HuH-7 (cell line): ENCODE data around the gene ZSCAN10.
A peak's percentile ranks its signal among the peaks of the same experiment; 100 is the strongest.

Experiments
- DNase-seq: peaks from one replicate; pipeline ENCODE4 v3.0.0; 2011; ENCODE audit warnings: low spot score

Gene ZSCAN10

DNA sequence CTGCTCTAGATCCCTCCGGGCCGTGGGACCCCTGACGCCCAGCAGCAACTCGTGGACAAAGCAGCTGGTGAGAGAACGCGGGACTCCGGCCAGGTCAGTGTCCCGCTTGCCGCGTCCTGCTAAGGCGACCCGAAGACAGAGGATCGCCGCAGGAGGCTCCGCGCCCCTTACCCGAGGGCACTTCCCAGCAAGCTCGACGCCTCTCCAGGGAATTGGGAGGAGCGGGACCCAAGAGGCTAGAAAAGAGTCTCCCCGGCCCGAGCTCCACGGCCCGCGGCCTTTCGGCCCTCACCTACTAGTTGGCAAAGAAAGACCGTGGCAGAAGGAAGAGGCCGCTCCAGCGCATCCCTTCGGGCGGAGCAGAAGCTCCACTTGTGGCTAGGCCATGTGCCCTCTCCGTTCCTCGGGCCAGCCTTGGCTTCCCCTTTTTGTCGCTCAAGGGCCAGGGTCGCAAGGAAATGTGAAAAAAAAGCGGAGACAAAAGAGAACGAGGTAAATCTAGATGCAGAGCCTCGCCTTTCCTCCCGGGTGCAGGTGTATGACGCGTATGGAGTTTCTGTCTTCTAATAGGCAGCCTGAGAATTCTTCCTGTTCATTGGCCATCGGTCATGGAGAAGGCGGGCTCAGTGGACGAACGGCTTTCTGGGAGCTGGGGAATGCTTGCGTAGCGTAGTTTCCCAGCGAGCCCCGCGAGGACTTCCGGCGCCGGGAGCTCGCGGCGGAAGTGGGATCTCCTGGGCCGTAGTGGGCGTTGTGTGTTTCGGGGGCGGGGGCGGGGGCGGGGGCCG is 35.4 kb upstream of the ZSCAN10 start, which contains the start of gene ZNF213:
Gene ZNF213, plus strand, starts transcription at position 692 of the 788 bp plus-strand sequence. CDS start 2,252 bp downstream, outside the sequence.
- peak; percentile 94 for DNase-seq

DNA sequence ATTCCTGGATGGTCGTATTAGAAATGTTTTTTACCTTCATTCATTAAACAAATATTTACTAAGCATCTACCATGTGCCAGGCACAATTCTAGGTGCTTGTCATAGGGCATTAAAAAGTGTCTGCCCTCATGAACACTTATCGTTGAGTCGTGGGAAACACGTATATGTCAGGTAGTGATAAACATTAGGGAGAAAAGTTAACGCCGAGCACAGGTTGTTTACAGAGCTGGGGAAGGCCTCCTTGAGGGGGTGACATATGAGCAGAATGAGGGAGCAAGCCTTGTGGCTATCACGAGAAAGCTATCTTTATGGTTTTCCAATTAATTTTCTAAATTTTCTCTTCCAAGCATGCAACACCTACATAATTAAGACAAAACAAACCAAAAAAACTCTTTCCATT is 34.8 kb upstream of the ZSCAN10 start:
- DNase-seq: no peak

DNA sequence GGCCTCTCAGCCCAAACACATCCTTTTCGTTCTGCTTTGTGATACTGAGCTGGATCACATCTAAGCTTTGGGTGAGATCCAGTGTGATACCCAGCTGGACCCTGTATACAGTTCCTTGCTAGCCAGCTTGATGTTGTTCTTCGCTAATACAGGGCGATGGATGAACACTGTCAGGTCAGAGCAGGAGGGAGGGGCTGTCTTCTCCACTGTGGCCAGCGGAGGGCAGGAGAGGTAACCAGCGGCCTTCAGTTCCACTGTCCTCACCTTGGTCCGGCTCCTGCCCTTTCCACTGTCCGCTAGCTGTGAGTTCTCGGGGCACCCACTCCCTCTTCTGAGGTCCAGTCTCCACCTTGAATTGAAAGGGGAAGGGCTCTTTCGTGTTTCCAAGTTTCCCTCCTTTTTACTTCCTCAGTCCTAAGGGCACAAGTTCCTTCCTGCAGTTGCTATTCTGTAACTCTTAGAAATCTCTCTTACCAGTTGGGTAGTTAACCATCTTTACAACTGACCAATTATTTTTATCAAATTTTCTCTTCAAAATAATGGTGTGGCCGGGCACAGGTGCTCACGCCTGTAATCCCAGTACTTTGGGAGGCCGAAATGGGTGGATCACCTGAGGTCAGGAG is 32.8 kb upstream of the ZSCAN10 start:
- peak; percentile 52 for DNase-seq

DNA sequence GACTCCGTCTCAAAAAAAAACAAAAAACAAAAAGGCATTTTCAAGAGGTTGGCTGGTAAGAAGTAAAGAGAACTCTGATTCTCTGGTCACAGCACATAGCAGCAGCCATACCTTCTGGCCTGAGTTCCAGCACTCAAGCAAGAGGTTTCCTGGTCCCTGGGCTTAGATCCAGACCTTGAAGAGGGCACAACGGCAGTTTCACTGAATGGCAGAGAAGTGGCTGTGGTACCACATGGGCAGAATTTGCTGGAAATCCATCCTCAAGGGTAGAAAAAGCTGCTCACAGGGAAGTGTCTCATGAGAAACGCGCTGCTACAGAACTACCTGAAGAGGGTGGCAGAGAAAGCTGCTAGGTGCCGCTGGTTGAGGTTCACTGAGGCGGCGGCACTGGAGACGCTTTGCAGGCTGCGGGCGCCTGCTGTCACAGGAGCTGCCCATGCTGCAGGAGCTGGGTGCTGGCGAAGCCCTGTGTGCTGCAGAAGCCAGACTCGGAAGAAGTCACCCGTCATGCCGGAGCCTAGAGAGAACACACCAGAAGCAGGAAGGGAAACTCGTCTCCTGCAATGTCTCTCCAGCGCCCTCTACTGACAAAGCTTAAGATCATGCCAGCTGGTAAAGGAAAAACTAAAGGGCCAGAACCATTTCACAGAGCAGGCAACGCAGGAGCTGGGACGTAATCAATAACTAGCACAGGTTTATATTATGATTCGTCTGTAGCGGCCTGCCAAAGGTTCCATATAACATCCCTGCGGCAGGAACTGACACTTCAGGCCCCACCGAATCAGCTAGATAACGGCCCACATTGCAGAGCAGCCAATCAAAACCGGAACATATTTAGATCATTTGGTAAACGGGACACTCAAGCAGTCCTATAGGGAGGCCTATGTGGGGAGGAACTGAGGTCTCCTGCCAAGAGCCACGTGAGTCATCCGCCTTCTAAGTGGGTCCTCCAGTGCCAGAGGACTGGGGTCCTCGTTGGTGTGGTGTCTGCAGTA is 30.3 kb upstream of the ZSCAN10 start:
- peak; percentile 70 for DNase-seq

DNA sequence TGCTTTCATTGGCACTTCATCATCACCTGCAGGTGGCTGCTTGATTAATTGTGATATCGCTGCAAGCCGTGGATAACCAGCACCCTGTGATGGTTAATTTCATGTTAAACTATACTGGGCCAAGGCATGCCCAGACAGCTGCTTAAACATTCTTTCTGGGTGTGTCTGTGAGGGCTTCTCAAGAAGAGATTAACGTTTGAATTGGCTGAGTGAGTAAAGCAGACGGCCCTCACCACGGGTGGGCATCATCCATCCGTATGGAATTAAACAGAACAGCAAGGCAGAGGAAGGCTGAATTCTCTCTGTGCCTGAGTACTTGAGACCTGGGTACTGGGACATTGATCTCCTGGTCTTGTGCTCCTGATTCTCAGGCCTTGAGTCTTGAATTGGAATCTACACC is 28.7 kb upstream of the ZSCAN10 start:
- no peak for DNase-seq

DNA sequence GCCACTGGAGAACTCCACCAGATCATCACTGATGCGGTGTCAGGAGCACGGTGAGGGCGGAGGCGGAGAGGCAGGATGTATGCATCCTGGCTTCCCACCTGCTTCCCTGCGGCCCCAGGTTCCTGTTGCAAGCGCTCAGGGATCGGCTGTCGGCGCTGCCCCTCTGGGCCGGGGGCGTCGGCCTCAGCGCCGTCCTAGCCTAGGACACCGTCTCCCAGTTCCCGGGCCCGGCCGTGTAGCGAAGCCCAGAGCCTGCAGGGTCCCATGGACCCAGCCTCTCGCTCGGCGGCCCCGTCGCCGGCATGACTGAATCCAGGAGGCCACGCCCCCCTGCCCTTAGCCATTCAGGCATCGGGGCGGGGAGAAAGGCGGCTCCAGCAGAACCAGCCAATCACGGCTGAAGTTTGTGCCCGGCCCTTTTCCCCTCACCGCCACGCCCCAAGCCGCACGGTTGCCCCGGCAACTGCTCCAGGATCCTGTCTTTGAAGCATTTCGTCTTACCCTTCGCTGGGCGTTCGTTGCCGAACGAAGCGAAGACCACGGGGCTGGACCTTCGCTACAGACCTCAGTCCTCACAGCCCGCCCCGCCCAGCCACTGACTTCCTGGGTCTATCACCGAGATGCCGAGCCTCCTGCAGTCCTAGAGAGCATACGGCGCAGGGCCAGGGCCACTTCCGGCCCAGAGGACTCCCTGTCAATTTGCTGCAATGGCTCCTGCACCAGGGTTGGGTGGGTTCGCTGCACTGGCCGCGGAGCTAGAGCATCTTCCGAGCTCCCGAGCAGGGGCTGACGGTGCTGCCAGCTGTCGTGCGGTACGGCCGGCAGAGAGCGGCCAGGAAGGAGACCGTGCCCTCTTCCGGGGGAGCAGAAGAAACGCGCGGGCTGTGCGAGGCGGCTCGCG is 25.1 kb upstream of the ZSCAN10 start:
- DNase-seq: peak; percentile 90

DNA sequence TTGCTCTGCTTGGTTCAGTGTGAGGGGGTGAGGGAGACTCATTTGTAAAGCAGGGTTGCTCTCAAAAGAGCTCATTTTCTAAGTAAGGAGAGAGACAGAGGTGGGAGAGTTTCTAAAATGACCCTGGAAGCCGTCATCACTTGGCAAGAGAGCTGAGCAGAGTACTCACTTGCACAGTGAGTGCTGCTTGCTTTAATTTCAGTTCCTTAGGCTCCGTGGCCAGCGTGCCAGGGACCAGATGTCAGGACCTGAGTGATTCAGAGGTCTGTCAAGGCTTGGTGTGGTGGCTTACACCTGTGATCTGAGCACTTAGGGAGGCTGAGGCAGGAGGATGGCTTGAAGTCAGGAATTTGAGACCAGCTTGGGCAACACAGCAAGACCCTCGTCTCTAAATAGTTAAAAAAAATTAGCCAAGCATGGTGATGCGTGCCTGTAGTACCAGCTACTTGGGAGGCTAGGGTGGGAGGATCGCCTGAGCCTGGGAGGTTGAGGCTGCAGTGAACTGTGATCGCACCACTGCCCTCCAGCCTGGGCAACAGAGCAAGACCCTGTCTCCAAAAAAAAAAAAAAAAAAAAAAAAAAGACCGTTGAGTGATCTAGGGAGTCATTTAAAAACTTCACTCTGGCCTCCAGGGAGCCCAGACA is 24.0 kb upstream of the ZSCAN10 start:
- no peak for DNase-seq

DNA sequence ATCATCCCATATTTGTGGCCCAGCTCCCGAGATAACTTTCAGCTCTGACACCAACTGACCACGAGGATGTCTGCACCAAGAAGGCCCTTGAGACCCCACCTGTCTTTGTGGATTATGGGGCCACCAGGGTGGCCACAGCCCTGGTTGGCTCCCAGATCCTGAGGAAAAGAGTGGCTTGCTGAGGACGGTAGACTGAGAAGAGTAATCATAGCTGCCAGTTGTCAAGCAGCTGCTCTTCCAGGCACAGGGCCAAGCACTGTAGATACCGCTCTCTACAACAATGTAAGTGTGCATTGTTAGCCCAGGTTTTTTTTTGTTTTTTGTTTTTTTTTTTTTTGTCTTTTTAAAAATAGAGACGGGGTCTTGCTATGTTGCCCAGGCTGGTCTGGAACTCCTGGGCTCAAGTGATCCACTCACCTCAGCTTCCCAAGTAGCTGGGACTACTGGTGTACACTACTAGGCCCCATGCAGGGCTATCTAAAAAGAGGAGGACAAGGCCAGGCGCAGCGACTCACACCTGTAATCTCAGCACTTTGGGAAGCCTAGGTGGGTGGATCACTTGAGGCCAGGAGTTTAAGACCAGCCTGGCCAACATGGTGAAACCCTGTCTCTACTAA is 22.9 kb upstream of the ZSCAN10 start:
- no peak for DNase-seq

DNA sequence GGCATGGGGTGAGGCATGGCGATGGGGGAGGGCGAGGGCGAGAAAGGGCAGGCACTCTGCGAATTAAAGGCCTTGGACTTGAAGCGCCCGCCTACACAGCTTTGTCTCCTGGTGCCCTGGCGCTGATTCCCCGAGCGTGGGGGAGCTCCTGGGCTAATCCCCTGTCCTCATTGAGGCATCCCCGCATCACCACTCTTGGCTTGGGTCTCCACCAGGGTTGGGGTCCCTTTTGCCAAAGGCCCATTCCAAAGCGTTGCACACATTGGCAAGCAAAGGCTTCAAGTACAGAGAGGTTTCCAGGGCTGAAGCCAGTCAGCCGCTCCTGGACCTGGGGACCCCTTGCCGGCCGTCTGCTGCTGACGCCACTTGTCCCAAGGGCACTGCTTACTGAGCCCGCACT is 21.3 kb upstream of the ZSCAN10 start:
- no peak for DNase-seq

DNA sequence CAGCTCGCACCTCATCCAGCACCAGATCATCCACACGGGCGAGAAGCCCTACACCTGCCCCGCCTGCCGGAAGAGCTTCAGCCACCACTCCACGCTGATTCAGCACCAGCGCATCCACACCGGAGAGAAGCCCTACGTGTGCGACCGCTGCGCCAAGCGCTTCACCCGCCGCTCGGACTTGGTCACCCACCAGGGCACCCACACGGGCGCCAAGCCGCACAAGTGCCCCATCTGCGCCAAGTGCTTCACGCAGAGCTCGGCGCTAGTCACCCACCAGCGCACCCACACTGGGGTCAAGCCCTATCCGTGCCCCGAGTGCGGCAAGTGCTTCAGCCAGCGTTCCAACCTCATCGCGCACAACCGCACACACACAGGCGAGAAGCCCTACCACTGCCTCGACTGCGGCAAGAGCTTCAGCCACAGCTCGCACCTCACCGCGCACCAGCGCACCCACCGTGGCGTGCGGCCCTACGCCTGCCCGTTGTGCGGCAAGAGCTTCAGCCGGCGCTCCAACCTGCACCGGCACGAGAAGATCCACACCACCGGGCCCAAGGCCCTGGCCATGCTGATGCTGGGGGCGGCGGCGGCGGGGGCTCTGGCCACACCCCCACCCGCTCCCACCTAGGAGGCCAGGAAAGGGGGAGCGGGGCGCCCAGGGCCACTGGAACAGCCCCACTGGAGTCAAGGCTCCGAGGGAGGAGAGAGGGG is 20.8 kb upstream of the ZSCAN10 start:
- DNase-seq: no peak

DNA sequence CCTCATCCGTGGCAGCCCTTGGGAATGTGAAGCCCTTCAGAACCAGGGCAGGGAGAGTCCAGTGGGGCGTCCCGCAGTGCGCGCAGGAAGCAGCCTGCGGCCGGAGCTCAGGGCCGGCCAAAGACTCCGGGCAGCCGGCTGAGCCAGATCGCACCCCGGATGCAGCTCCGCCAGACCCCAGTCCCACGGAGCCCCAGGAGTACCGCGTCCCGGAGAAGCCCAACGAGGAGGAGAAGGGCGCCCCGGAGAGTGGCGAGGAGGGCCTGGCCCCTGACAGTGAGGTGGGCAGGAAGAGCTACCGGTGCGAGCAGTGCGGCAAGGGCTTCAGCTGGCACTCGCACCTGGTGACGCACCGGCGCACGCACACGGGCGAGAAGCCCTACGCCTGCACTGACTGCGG is 20.2 kb upstream of the ZSCAN10 start:
- no peak for DNase-seq

DNA sequence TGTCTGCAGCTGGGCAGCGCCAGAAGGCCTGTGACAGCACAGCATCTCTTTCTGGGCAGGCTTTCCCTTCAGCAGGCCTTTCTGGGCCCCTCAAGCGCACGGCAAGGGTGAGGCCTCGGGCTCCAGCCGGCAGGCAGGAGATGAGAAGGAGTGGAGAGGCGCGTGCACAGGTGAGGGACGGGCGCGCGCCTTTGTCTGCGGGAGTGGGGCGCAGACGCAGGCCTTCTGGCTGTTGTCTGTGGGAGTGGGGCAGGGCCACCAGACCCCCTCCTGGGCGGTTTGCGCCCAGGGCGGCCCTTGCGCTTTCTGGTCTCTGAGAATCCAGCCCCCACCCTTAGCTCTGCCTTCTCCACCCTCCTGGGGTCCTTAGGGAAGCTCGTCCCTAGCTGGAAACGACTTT is 19.8 kb upstream of the ZSCAN10 start:
- no peak for DNase-seq

DNA sequence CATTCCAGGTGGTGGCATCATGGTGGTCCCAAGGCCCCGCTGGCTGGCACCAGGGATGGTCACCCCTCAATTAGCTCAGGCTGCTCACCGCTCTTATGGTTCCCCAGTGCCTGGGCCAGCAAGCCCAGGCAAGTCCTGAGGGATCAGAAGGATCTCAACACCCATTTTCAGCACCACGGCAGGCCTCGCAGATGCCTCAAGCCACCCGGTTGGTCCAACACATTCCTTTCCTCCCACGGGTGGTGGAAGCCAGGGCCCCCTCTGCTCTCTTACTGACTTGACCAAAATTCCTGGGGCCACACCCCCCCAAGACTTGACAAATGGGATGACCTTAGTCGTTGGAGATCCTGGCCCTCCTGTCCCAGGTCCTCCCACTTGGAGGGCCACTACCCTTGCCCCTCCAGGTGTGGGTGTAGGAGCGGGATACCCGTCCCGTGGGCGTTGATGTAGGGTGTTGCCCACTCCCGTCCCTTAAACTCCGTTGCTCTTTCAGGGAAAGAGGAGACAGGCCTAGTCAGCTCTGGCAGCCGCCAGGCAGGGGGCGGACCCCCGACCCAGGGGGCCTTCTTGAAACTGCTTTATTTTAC is 19.2 kb upstream of the ZSCAN10 start:
- DNase-seq: no peak

DNA sequence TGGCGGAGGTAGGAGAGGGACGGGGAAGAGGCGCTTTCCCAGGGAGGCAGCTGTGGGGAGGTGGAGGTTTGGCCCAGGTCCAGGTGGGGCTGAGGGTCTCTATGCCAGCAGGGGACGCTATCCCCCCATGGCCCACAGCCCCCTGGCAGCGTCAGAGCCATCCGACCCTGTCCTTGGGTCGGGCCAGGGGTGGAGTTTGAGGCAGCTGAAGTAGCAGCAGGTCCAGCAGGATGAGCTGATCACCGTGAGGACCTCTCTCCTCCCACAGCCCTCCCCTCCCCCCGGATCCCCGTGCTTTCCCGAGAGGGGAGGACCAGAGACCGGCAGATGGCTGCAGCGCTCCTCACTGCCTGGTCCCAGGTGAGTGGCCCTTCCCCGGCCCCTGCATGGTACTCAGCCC is 16.5 kb upstream of the ZSCAN10 start:
- no peak for DNase-seq

DNA sequence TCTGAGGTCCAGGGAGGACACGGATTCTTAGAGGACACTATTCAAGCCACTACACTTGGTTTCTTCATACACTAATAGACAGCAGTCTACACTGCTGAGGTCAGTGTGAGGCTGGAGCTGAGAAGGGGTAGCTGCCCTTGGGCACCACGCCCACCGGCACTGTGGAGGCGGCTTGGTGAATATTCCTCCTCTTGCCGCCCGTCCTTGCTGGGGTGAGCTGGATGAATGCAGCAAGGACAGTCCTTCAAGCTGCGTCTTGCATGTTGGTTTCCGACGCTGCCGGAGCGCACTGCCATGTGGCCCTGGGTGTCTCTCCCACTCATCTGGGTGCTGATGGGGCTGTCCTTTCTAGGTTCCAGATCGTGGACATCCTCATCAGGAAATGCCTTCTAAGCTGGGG is 15.9 kb upstream of the ZSCAN10 start:
- no peak for DNase-seq

DNA sequence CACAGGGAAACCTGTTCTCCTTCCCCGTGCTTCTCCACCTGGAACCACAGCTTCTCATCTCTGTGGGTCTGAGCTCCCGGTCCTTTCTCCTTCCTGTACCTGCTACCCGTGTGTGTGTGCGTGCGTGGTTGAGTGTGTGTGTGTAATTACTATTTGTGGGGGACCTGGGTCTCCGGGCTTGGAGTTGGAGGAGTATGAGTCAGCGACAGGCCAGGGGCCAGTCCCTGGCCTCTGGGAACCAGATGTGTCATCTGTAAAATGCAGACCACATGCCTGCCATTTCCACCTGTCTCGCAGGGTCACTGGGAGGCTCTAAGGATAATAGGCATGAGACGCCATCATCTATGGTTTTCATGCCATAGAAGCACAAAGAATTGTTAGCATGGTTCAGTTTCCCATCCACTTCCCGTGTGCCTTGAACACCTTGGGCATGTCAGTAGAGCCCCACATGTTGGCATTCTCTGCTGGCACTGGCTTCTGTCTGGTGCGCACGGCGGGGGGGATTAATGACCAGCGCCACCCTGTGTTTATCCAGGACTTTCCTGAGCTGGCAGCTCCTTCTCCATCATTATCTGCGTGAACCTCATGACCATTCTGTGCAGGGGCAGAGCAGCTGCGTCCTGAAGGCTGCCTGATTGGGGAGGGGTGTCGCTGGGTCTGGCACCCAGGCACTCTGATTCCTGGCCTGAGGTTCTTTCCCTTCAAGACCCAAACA is 14.8 kb upstream of the ZSCAN10 start:
- no peak for DNase-seq

DNA sequence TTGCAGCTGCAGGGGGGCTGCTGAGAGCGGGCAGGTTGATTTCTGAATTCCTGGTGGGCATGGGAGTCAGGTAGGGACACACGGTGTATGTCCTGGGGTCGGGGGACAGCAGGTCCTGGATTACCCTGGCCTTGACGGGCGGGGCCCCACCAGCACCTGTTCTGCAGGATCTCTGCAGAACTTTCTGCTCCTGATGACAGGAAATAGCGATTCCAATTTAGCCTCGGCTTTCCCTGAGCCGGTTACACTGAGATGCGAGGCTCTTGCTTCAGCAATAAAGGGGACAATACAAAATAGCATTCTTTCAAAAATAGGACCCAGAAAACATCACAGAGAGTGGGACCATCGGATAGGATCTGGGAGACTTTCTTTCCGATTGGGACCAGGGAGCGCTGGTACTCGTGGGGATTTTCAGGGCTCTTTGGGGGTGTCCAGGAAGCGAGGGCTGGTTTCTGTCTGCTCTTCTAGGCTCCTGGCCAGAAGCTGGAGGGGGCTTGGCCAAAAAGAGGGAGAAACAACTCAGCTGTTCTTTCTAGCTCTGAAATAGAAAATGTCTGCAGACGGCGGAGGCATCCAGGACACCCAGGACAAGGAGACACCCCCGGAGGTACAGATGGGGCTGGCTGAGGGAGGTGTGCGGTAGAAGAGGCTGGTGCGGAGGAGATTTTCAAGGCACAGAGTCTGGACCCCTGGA is 13.9 kb upstream of the ZSCAN10 start:
- no peak for DNase-seq
